Liver (tissue), 3 donors: Measurements from ENCODE around the gene WSCD2.

Experiments used
- FOXA1 ChIP-seq: IDR thresholded peaks from 2 replicates; pipeline ENCODE4 v1.6.1; 2016; ENCODE audit warnings: antibody characterized with exemption
- TAF1 ChIP-seq: conservative IDR thresholded peaks from 2 replicates; pipeline ENCODE4 v1.6.1; 2016; ENCODE audit warnings: antibody characterized with exemption, mild to moderate bottlenecking
- YY1 ChIP-seq: IDR thresholded peaks from 2 replicates; pipeline ENCODE4 v1.6.1; 2016; ENCODE audit warnings: antibody characterized with exemption, mild to moderate bottlenecking
- TF ChIP-seq, protein P1 (sequence below): fragments of 150-350 bp; IDR thresholded peaks from 2 replicates; pipeline ENCODE4 v1.5.1; 2017; ENCODE audit warnings: improper control_type of control experiment, low read depth, low read length; ENCODE audit not compliant: missing input control
- donor health status: healthy.
- donor health status: healthy.

DNA sequence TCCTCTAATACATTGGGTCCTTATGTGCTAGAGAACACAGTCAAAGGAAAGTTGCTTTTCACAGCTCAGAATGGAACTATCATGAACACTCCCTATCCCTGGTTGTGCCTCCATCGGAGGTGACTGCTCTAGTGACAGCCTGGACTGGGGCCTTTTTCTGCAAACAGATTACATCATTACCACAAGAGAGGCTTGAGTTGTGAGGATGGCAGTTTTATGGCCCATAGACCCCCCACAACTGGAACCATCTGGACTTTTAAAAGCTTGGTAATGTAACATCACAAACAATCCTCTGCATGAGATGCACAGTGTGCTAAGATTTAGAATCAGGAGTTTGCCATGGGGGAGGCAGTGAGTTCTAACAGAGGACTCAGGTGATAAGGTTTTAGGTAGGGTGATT, 46.6 kb upstream of the WSCD2 start:
- TF ChIP-seq FOXA1, result no peak
- TF ChIP-seq, protein P1, sequence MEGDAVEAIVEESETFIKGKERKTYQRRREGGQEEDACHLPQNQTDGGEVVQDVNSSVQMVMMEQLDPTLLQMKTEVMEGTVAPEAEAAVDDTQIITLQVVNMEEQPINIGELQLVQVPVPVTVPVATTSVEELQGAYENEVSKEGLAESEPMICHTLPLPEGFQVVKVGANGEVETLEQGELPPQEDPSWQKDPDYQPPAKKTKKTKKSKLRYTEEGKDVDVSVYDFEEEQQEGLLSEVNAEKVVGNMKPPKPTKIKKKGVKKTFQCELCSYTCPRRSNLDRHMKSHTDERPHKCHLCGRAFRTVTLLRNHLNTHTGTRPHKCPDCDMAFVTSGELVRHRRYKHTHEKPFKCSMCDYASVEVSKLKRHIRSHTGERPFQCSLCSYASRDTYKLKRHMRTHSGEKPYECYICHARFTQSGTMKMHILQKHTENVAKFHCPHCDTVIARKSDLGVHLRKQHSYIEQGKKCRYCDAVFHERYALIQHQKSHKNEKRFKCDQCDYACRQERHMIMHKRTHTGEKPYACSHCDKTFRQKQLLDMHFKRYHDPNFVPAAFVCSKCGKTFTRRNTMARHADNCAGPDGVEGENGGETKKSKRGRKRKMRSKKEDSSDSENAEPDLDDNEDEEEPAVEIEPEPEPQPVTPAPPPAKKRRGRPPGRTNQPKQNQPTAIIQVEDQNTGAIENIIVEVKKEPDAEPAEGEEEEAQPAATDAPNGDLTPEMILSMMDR, result no peak
- no peak for TF ChIP-seq TAF1
- TF ChIP-seq YY1, result no peak
